Measurements from ENCODE around the gene ALG12. TPM values are rescaled to one million over a fixed set of nuclear protein-coding genes. Genes with fewer than 3 reads are reported as not detected.

The ALG12 gene
- total and polyA plus RNA-seq, 2 experiments from 2014 or later: 18.7 to 23.3 TPM

DNA sequence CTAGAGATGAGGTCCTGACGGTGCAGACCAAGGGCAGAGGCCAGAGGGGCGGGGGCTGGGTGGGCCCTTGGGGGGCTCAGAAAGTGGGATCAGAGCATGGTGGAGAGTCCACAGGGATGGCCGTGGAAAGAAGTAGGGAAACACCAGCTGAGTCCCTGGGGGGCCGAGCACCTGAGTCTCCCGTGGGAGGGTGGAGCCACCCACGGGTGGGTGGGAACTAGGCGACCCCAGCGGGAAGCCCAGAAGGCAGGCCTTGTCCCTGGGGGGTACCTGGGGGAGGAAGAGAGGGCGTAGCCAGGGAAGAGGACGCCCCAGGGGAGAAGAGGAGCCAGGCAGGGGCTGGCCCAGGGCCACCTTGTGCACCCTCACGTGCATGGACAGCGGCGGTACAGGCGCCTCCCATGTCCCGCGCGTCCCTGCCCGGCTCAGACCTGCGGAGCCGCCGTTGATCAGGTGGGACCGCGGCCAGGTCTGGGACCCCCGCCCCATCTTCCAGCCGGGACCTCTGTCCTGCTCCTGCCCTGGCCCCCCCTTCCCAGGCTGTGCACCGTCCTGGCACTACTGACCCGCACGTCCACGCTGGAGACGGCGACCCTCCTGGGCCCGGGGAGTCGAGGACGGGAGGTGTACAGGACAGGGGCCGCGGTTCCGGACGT, 10.4 kb upstream of the ALG12 start (continued):
- TF ChIP-seq, protein P1, sequence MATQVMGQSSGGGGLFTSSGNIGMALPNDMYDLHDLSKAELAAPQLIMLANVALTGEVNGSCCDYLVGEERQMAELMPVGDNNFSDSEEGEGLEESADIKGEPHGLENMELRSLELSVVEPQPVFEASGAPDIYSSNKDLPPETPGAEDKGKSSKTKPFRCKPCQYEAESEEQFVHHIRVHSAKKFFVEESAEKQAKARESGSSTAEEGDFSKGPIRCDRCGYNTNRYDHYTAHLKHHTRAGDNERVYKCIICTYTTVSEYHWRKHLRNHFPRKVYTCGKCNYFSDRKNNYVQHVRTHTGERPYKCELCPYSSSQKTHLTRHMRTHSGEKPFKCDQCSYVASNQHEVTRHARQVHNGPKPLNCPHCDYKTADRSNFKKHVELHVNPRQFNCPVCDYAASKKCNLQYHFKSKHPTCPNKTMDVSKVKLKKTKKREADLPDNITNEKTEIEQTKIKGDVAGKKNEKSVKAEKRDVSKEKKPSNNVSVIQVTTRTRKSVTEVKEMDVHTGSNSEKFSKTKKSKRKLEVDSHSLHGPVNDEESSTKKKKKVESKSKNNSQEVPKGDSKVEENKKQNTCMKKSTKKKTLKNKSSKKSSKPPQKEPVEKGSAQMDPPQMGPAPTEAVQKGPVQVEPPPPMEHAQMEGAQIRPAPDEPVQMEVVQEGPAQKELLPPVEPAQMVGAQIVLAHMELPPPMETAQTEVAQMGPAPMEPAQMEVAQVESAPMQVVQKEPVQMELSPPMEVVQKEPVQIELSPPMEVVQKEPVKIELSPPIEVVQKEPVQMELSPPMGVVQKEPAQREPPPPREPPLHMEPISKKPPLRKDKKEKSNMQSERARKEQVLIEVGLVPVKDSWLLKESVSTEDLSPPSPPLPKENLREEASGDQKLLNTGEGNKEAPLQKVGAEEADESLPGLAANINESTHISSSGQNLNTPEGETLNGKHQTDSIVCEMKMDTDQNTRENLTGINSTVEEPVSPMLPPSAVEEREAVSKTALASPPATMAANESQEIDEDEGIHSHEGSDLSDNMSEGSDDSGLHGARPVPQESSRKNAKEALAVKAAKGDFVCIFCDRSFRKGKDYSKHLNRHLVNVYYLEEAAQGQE (IDR thresholded peaks at IDR 0.05; ENCODE audit: unreplicated experiment): no peak
- TF ChIP-seq JUNB (IDR thresholded peaks at IDR 0.05; ENCODE audit: unreplicated experiment) (no peak), ZNF114 (CRISPR knock-in tag; IDR thresholded peaks at IDR 0.05) (no peak), NANOG (IDR thresholded peaks at IDR 0.05; ENCODE audit: borderline replicate concordance) (no peak), EZH2phosphoT487 (IDR thresholded peaks at IDR 0.05; ENCODE audit: unreplicated experiment) (no peak), POLR2AphosphoS5 (IDR thresholded peaks at IDR 0.05; ENCODE audit: low read depth) (no peak)
- TF ChIP-seq, protein P2, sequence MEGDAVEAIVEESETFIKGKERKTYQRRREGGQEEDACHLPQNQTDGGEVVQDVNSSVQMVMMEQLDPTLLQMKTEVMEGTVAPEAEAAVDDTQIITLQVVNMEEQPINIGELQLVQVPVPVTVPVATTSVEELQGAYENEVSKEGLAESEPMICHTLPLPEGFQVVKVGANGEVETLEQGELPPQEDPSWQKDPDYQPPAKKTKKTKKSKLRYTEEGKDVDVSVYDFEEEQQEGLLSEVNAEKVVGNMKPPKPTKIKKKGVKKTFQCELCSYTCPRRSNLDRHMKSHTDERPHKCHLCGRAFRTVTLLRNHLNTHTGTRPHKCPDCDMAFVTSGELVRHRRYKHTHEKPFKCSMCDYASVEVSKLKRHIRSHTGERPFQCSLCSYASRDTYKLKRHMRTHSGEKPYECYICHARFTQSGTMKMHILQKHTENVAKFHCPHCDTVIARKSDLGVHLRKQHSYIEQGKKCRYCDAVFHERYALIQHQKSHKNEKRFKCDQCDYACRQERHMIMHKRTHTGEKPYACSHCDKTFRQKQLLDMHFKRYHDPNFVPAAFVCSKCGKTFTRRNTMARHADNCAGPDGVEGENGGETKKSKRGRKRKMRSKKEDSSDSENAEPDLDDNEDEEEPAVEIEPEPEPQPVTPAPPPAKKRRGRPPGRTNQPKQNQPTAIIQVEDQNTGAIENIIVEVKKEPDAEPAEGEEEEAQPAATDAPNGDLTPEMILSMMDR (conservative IDR thresholded peaks at IDR 0.05; ENCODE audit: low read depth in 2 of 2): no peak

DNA sequence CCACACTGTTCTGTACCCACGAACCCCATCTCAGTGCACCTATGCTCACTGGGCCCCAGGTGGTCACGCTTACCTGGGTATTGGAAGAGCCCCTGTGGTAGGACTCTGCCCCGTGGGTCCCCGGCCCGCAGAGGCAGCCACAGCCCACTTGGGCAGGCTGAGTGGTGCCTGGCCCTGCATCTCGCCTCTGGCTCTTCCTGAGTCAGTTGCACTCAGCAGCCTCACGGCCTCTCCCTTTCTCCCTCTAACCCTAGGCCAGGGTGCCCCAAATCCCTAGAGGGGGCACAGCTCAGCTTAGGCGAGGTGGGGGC, 9.9 kb upstream of the ALG12 start:
- DNase-seq (ENCODE audit: low spot score): no peak
- Mint-ChIP-seq H3K27ac (no peak overlapping the region), H3K9me3 (no peaks in the 10 kb centered on the region), H3K4me1 (peaks cover 18% of the 10 kb centered on the region), H3K27me3 (ENCODE audit: insufficient read depth, low read depth, poor library complexity) (peaks cover 21% of the 10 kb centered on the region), H3K36me3 (ENCODE audit: low read depth) (peaks cover 2% of the 10 kb centered on the region; the same call in 1 of the 3 replicates), H3K4me3 (no peak overlapping the region)
- H3K4me2 ChIP-seq: no peak overlapping the region
- peak; percentile 6; the same call in 1 of the 3 replicates for ATAC-seq
- H2AFZ ChIP-seq: no peak overlapping the region
- H4K20me1 ChIP-seq (replicated peaks; ENCODE audit: insufficient read depth): no peaks in the 10 kb centered on the region
- H3K4me3 ChIP-seq: no peak overlapping the region
- TF ChIP-seq EZH2phosphoT487 (IDR thresholded peaks at IDR 0.05; ENCODE audit: unreplicated experiment): no peak
- no peak for TF ChIP-seq ZNF114 (CRISPR knock-in tag; IDR thresholded peaks at IDR 0.05)
- TF ChIP-seq, protein P2 (conservative IDR thresholded peaks at IDR 0.05; ENCODE audit: low read depth in 2 of 2): no peak
- TF ChIP-seq, protein P1 (IDR thresholded peaks at IDR 0.05; ENCODE audit: unreplicated experiment): no peak
- TF ChIP-seq ZNF331 (CRISPR knock-in tag; IDR thresholded peaks at IDR 0.05; ENCODE audit: low read depth): no peak
- H3K36me3 ChIP-seq (ENCODE audit: insufficient read depth): no peaks in the 10 kb centered on the region
- H3K79me2 ChIP-seq (replicated peaks; ENCODE audit: insufficient read depth): no peaks in the 10 kb centered on the region
- H3K27me3 ChIP-seq (ENCODE audit: insufficient read depth): peaks cover 9% of the 10 kb centered on the region
- no peaks in the 10 kb centered on the region; the same call in 1 of the 2 replicates for H3F3A ChIP-seq (replicated peaks; ENCODE audit: low read depth)
- H3K4me1 ChIP-seq (ENCODE audit: insufficient read depth): no peaks in the 10 kb centered on the region; the same call in 1 of the 2 replicates
- no peaks in the 10 kb centered on the region for H3K9me2 ChIP-seq (ENCODE audit: insufficient read depth)
- H3K27ac ChIP-seq (ENCODE audit: low read depth): no peak overlapping the region

Measured in GM23338 (cell line).